ENCODE results near the gene CSTPP1. TPM values are rescaled to one million over a fixed set of nuclear protein-coding genes. Genes with fewer than 3 reads are reported as not detected.

Gene CSTPP1
- total RNA-seq, 1 donor from 2014 or later = 30.0 TPM

DNA sequence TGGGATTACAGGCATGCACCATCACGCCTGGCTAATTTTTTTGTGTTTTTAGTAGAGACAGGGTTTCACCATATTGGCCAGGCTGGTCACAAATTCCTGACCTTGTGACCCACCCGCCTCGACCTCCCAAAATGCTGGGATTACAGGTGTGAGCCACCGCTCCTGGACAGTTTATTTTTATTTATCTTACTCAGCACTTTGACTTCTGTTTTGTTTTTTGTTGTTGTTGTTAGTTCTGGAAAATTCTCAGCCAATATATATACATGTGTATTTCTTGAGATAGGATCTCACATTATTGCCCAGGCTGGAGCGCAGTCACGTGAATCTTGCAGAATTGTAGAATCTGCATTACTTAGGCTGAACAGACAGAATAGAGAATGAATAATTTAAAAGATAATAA, 107.6 kb downstream of the CSTPP1 start:
- TF ChIP-seq, protein P1, sequence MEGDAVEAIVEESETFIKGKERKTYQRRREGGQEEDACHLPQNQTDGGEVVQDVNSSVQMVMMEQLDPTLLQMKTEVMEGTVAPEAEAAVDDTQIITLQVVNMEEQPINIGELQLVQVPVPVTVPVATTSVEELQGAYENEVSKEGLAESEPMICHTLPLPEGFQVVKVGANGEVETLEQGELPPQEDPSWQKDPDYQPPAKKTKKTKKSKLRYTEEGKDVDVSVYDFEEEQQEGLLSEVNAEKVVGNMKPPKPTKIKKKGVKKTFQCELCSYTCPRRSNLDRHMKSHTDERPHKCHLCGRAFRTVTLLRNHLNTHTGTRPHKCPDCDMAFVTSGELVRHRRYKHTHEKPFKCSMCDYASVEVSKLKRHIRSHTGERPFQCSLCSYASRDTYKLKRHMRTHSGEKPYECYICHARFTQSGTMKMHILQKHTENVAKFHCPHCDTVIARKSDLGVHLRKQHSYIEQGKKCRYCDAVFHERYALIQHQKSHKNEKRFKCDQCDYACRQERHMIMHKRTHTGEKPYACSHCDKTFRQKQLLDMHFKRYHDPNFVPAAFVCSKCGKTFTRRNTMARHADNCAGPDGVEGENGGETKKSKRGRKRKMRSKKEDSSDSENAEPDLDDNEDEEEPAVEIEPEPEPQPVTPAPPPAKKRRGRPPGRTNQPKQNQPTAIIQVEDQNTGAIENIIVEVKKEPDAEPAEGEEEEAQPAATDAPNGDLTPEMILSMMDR (IDR thresholded peaks at IDR 0.05; ENCODE audit: unreplicated experiment) = no peak
- H3K4me3 Mint-ChIP-seq (ENCODE audit: unreplicated experiment) = no peak overlapping the region
- no peak for DNase-seq (ENCODE audit: low spot score)
- H3K27ac Mint-ChIP-seq (ENCODE audit: unreplicated experiment) = no peak overlapping the region
- no peaks in the 10 kb centered on the region for H3K27me3 Mint-ChIP-seq (ENCODE audit: unreplicated experiment)
- H3K4me1 Mint-ChIP-seq (ENCODE audit: unreplicated experiment) = no peaks in the 10 kb centered on the region
- no peaks in the 10 kb centered on the region for H3K9me3 Mint-ChIP-seq (ENCODE audit: unreplicated experiment)
- H3K36me3 Mint-ChIP-seq (ENCODE audit: low read depth, unreplicated experiment) = no peaks in the 10 kb centered on the region

DNA sequence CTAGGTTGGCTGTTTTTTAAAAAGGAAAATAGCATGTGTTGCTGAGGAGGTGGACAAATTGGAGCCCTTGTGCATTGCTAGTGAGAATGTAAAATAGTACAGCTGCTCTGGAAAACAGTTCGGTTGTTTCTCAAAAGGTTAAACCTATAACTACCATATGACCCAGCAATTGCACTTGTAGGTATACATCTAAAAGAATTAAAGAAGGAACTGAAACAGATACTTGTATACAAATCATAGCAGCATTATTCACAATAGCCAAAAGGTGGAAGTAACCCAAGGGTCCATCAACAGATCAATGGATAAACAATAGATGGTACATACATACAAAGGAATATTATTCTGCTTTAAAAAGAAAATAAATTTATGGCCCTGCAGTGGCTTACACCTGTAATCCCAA, 111.4 kb downstream of the CSTPP1 start:
- TF ChIP-seq, protein P1 (IDR thresholded peaks at IDR 0.05; ENCODE audit: unreplicated experiment) = no peak

GRCh38 chr11:47050284-47050683, 113.7 kb downstream of the CSTPP1 start:
- Mint-ChIP-seq H3K9me3 (ENCODE audit: unreplicated experiment) (no peaks in the 10 kb centered on the region), H3K36me3 (ENCODE audit: low read depth, unreplicated experiment) (peaks cover 5% of the 10 kb centered on the region), H3K27ac (ENCODE audit: unreplicated experiment) (no peak overlapping the region), H3K4me3 (ENCODE audit: unreplicated experiment) (no peak overlapping the region), H3K4me1 (ENCODE audit: unreplicated experiment) (peaks cover 2% of the 10 kb centered on the region), H3K27me3 (ENCODE audit: unreplicated experiment) (no peaks in the 10 kb centered on the region)
- TF ChIP-seq, protein P1 (IDR thresholded peaks at IDR 0.05; ENCODE audit: unreplicated experiment) = no peak
- DNase-seq (ENCODE audit: low spot score) = no peak

More for the DNA sequence above, 111.4 kb downstream of the CSTPP1 start:
- Mint-ChIP-seq H3K4me1 (ENCODE audit: unreplicated experiment) (no peaks in the 10 kb centered on the region), H3K27me3 (ENCODE audit: unreplicated experiment) (no peaks in the 10 kb centered on the region), H3K27ac (ENCODE audit: unreplicated experiment) (no peak overlapping the region), H3K36me3 (ENCODE audit: low read depth, unreplicated experiment) (peaks cover 5% of the 10 kb centered on the region), H3K9me3 (ENCODE audit: unreplicated experiment) (no peaks in the 10 kb centered on the region), H3K4me3 (ENCODE audit: unreplicated experiment) (no peak overlapping the region)
- no peak for DNase-seq (ENCODE audit: low spot score)

DNA sequence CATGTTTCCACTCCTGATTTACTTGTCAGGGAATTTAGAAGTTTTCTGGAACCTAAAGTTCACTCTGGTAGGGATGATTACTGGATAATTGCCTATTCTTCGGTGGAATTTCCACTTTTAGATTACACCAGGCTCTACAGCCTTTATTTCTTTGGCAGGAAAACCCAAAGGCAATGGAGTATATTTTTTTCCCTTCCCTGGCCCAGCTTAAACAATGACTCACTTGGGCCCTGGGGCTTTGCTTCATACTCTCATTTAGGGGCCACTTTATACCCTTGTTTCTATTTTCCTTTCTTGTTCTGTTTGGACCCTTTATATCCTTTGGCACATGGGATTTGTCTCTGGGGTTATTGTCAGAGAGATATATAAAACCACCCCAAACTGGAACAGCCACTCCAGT, 114.7 kb downstream of the CSTPP1 start:
- Mint-ChIP-seq H3K4me3 (ENCODE audit: unreplicated experiment) (no peak overlapping the region), H3K27ac (ENCODE audit: unreplicated experiment) (no peak overlapping the region), H3K27me3 (ENCODE audit: unreplicated experiment) (no peaks in the 10 kb centered on the region), H3K4me1 (ENCODE audit: unreplicated experiment) (peaks cover 6% of the 10 kb centered on the region), H3K36me3 (ENCODE audit: low read depth, unreplicated experiment) (peaks cover 5% of the 10 kb centered on the region), H3K9me3 (ENCODE audit: unreplicated experiment) (no peaks in the 10 kb centered on the region)
- TF ChIP-seq, protein P1 (IDR thresholded peaks at IDR 0.05; ENCODE audit: unreplicated experiment) = no peak
- DNase-seq (ENCODE audit: low spot score) = no peak

DNA sequence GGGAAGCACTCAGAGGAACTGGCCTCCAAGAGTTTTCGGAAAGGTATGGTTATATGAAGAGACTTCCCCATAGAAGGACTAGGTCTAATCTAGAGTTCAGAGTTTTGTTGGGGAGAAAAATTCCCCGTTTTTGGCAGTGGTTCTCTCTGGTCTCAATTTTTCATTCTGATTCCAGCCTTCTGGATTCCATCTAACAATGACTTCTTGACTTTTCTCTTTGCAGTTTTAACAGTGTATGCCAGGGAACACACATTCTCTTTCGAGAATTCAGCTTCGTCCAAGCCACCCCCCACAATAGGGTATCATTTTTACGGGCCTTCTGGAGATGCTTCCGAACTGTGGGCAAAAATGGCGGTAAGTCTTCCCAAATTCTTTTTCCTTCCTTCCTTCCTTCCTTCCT, 115.6 kb downstream of the CSTPP1 start:
- Mint-ChIP-seq H3K27ac (ENCODE audit: unreplicated experiment) (no peak overlapping the region), H3K9me3 (ENCODE audit: unreplicated experiment) (no peaks in the 10 kb centered on the region), H3K27me3 (ENCODE audit: unreplicated experiment) (no peaks in the 10 kb centered on the region), H3K4me1 (ENCODE audit: unreplicated experiment) (peaks cover 6% of the 10 kb centered on the region), H3K4me3 (ENCODE audit: unreplicated experiment) (no peak overlapping the region), H3K36me3 (ENCODE audit: low read depth, unreplicated experiment) (peaks cover 5% of the 10 kb centered on the region)
- no peak for DNase-seq (ENCODE audit: low spot score)
- TF ChIP-seq, protein P1 (IDR thresholded peaks at IDR 0.05; ENCODE audit: unreplicated experiment) = no peak

All from endothelial cell (in vitro differentiated cells).